GM23338 (cell line): Measurements from ENCODE around the gene GBP2. TPM values are rescaled to one million over a fixed set of nuclear protein-coding genes. Genes with fewer than 3 reads are reported as not detected.

Source experiments
- ATAC-seq: fragments of 200-7000 bp; cut with Tn5 transposase; 3 replicates; pipeline ENCODE4 v1.9.1; 2020
- DNase-seq: peaks from one replicate; pipeline ENCODE4 v3.0.0-alpha.2; 2015; ENCODE audit warnings: low spot score
- H2AFZ ChIP-seq: fragments of 200-600 bp; sonication (generic); 2 replicates; pipeline ENCODE4 v1.8.0; 2016; ENCODE audit warnings: antibody characterized with exemption, mild to moderate bottlenecking, moderate library complexity
- H3F3A ChIP-seq: fragments of 200-600 bp; sonication (generic); replicated peaks from 2 replicates; pipeline ENCODE4 v1.8.0; 2017; ENCODE audit warnings: antibody characterized with exemption, mixed run types, low read depth
- H3K27ac ChIP-seq: fragments of 200-600 bp; sonication (generic); 2 replicates; pipeline ENCODE4 v1.6.1; 2016; ENCODE audit warnings: low read depth
- H3K27me3 ChIP-seq: fragments of 200-600 bp; sonication (generic); 2 replicates; pipeline ENCODE4 v1.8.0; 2016; ENCODE audit warnings: mild to moderate bottlenecking, mixed run types, moderate library complexity; ENCODE audit not compliant: insufficient read depth
- H3K36me3 ChIP-seq: fragments of 200-600 bp; sonication (generic); 2 replicates; pipeline ENCODE4 v1.8.0; 2016; ENCODE audit warnings: mild to moderate bottlenecking; ENCODE audit not compliant: insufficient read depth
- H3K4me1 ChIP-seq: fragments of 200-600 bp; sonication (generic); 2 replicates; pipeline ENCODE4 v1.8.0; 2016; ENCODE audit warnings: mild to moderate bottlenecking, moderate library complexity; ENCODE audit not compliant: insufficient read depth
- H3K4me2 ChIP-seq: fragments of 200-600 bp; sonication (generic); 2 replicates; pipeline ENCODE4 v1.7.1; 2017; ENCODE audit warnings: mixed run types
- H3K4me3 ChIP-seq: fragments of 200-600 bp; sonication (generic); 2 replicates; pipeline ENCODE4 v1.6.1; 2016; ENCODE audit warnings: mixed run types
- H3K79me2 ChIP-seq: fragments of 200-600 bp; sonication (generic); replicated peaks from 2 replicates; pipeline ENCODE4 v1.8.0; 2017; ENCODE audit warnings: mild to moderate bottlenecking; ENCODE audit not compliant: insufficient read depth
- H3K9me2 ChIP-seq: fragments of 200-600 bp; sonication (generic); 2 replicates; pipeline ENCODE4 v1.8.0; 2017; ENCODE audit not compliant: insufficient read depth
- H4K20me1 ChIP-seq: fragments of 200-600 bp; sonication (generic); replicated peaks from 2 replicates; pipeline ENCODE4 v1.8.0; 2017; ENCODE audit warnings: mild to moderate bottlenecking; ENCODE audit not compliant: insufficient read depth
- H3K27ac Mint-ChIP-seq: 2 replicates; pipeline ENCODE4 v1.8.0; 2020; ENCODE audit warnings: inconsistent platforms, mild to moderate bottlenecking, moderate library complexity, mixed read lengths
- H3K27me3 Mint-ChIP-seq: 3 replicates; pipeline ENCODE4 v1.8.0; 2022; ENCODE audit warnings: low read depth, mild to moderate bottlenecking, moderate library complexity, mixed read lengths, inconsistent platforms; ENCODE audit not compliant: insufficient read depth, poor library complexity
- H3K36me3 Mint-ChIP-seq: 3 replicates; pipeline ENCODE4 v1.8.0; 2021; ENCODE audit warnings: low read depth, mild to moderate bottlenecking, inconsistent platforms, moderate library complexity, mixed read lengths
- H3K4me1 Mint-ChIP-seq: 3 replicates; pipeline ENCODE4 v1.8.0; 2020; ENCODE audit warnings: mild to moderate bottlenecking, inconsistent platforms, mixed read lengths
- H3K4me3 Mint-ChIP-seq: 3 replicates; pipeline ENCODE4 v1.8.0; 2021; ENCODE audit warnings: moderate library complexity, mild to moderate bottlenecking, inconsistent platforms, mixed read lengths
- H3K9me3 Mint-ChIP-seq: 3 replicates; pipeline ENCODE4 v1.8.0; 2020; ENCODE audit warnings: moderate library complexity, mild to moderate bottlenecking, inconsistent platforms, mixed read lengths
- CREB1 ChIP-seq: fragments of 250-450 bp; sonication (Bioruptor Pico); IDR thresholded peaks from 2 replicates; pipeline ENCODE4 v1.5.0; 2020; ENCODE audit warnings: low read depth, mild to moderate bottlenecking, moderate library complexity
- EZH2 ChIP-seq: fragments of 200-600 bp; sonication (generic); IDR thresholded peaks from one replicate; pipeline ENCODE4 v1.8.0; 2017; ENCODE audit warnings: antibody characterized with exemption, mild to moderate bottlenecking, low read depth; ENCODE audit not compliant: unreplicated experiment
- EZH2phosphoT487 ChIP-seq: fragments of 200-600 bp; sonication (generic); IDR thresholded peaks from one replicate; pipeline ENCODE4 v1.8.1; 2018; ENCODE audit warnings: antibody characterized with exemption; ENCODE audit not compliant: unreplicated experiment
- JUNB ChIP-seq: IDR thresholded peaks from one replicate; pipeline ENCODE4 v1.6.1; 2016; ENCODE audit warnings: antibody characterized with exemption; ENCODE audit not compliant: unreplicated experiment
- NANOG ChIP-seq: IDR thresholded peaks from 2 replicates; pipeline ENCODE4 v1.6.1; 2016; ENCODE audit warnings: antibody characterized with exemption, borderline replicate concordance
- POLR2AphosphoS5 ChIP-seq: IDR thresholded peaks from 2 replicates; pipeline ENCODE4 v1.6.1; 2016; ENCODE audit warnings: antibody characterized with exemption, low read depth
- STAT1 ChIP-seq: IDR thresholded peaks from one replicate; pipeline ENCODE4 v1.6.1; 2016; ENCODE audit warnings: antibody characterized with exemption; ENCODE audit not compliant: unreplicated experiment
- ZNF114 ChIP-seq: fragments of 250-450 bp; sonication (Bioruptor Pico); IDR thresholded peaks from 2 replicates; pipeline ENCODE4 v1.5.0; 2020; ENCODE audit warnings: mild to moderate bottlenecking, moderate library complexity
- ZNF331 ChIP-seq: fragments of 250-450 bp; sonication (Bioruptor Pico); IDR thresholded peaks from 2 replicates; pipeline ENCODE4 v1.5.0; 2020; ENCODE audit warnings: low read depth, mild to moderate bottlenecking, moderate library complexity
- polyA plus RNA-seq: library from polyadenylated mRNA; unstranded; fragments of >200 nt; fragmentation: Nextera tagmentation; extraction: Ambion mirVana; gene quantifications from 2 replicates; pipeline ENCODE4 v1.2.1, GENCODE V29; 2016
- total RNA-seq: library from RNA; depleted of rRNA; stranded (reverse); fragments of >200 nt; shearing (Covaris generic); gene quantifications from 2 replicates; pipeline ENCODE4 v1.2.3, GENCODE V29; 2014
- TF ChIP-seq, protein P1 (sequence below): IDR thresholded peaks from 2 replicates; pipeline ENCODE4 v1.6.1; 2016; ENCODE audit warnings: antibody characterized with exemption
- TF ChIP-seq, protein P2 (sequence below), 2 experiments: fragments of 200-600 bp in 1 of 2; sonication (generic) in 1 of 2; conservative IDR thresholded peaks; 2 replicates each; pipeline versions ENCODE4 v1.5.1 to v1.6.1; 2016 to 2017; ENCODE audit warnings: antibody characterized with exemption in 2 of 2, low read depth in 2 of 2, mild to moderate bottlenecking in 2 of 2, moderate library complexity in 1 of 2
- TF ChIP-seq, protein P3 (sequence below): IDR thresholded peaks from one replicate; pipeline ENCODE4 v1.6.1; 2018; ENCODE audit warnings: antibody characterized with exemption; ENCODE audit not compliant: unreplicated experiment
- TF ChIP-seq, protein P4 (sequence below): fragments of 250-450 bp; sonication (Bioruptor Pico); IDR thresholded peaks from 2 replicates; pipeline ENCODE4 v1.5.0; 2020; ENCODE audit warnings: mild to moderate bottlenecking, moderate library complexity

GBP2 gene
- total and polyA plus RNA-seq, 2 experiments from 2014 or later = not detected

DNA sequence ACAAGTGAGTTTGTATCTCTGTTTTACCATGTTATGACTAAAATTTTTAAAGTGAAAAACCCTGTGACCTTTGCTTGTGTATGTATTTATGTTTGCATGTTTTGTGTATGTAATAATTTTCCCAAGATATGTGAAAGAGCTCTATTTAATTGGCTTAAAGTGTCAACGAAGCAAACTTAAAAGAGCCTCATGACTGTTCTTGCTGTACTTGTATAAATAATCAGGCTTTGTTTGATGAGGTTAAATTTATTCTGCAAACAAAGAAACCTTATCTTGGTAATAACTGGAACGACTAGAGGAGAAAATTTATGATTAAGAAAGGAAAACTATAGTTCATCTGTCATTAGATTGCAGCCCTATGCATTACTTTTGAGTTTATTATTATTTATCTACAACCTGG, 43.3 kb upstream of the GBP2 start:
- H3K4me1 ChIP-seq = no peaks in the 10 kb centered on the region
- TF ChIP-seq, protein P1, sequence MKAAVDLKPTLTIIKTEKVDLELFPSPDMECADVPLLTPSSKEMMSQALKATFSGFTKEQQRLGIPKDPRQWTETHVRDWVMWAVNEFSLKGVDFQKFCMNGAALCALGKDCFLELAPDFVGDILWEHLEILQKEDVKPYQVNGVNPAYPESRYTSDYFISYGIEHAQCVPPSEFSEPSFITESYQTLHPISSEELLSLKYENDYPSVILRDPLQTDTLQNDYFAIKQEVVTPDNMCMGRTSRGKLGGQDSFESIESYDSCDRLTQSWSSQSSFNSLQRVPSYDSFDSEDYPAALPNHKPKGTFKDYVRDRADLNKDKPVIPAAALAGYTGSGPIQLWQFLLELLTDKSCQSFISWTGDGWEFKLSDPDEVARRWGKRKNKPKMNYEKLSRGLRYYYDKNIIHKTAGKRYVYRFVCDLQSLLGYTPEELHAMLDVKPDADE = no peak
- TF ChIP-seq JUNB = no peak
- TF ChIP-seq EZH2phosphoT487 = no peak
- TF ChIP-seq, protein P2, sequence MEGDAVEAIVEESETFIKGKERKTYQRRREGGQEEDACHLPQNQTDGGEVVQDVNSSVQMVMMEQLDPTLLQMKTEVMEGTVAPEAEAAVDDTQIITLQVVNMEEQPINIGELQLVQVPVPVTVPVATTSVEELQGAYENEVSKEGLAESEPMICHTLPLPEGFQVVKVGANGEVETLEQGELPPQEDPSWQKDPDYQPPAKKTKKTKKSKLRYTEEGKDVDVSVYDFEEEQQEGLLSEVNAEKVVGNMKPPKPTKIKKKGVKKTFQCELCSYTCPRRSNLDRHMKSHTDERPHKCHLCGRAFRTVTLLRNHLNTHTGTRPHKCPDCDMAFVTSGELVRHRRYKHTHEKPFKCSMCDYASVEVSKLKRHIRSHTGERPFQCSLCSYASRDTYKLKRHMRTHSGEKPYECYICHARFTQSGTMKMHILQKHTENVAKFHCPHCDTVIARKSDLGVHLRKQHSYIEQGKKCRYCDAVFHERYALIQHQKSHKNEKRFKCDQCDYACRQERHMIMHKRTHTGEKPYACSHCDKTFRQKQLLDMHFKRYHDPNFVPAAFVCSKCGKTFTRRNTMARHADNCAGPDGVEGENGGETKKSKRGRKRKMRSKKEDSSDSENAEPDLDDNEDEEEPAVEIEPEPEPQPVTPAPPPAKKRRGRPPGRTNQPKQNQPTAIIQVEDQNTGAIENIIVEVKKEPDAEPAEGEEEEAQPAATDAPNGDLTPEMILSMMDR (conservative IDR thresholded peaks at IDR 0.05; ENCODE audit: low read depth in 2 of 2) = no peak
- no peak for TF ChIP-seq ZNF331 (CRISPR knock-in tag)
- TF ChIP-seq CREB1 (CRISPR knock-in tag) = no peak
- TF ChIP-seq, protein P3, sequence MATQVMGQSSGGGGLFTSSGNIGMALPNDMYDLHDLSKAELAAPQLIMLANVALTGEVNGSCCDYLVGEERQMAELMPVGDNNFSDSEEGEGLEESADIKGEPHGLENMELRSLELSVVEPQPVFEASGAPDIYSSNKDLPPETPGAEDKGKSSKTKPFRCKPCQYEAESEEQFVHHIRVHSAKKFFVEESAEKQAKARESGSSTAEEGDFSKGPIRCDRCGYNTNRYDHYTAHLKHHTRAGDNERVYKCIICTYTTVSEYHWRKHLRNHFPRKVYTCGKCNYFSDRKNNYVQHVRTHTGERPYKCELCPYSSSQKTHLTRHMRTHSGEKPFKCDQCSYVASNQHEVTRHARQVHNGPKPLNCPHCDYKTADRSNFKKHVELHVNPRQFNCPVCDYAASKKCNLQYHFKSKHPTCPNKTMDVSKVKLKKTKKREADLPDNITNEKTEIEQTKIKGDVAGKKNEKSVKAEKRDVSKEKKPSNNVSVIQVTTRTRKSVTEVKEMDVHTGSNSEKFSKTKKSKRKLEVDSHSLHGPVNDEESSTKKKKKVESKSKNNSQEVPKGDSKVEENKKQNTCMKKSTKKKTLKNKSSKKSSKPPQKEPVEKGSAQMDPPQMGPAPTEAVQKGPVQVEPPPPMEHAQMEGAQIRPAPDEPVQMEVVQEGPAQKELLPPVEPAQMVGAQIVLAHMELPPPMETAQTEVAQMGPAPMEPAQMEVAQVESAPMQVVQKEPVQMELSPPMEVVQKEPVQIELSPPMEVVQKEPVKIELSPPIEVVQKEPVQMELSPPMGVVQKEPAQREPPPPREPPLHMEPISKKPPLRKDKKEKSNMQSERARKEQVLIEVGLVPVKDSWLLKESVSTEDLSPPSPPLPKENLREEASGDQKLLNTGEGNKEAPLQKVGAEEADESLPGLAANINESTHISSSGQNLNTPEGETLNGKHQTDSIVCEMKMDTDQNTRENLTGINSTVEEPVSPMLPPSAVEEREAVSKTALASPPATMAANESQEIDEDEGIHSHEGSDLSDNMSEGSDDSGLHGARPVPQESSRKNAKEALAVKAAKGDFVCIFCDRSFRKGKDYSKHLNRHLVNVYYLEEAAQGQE = no peak
- TF ChIP-seq STAT1 = no peak
- TF ChIP-seq NANOG = no peak
- no peak for TF ChIP-seq POLR2AphosphoS5
- TF ChIP-seq, protein P4, sequence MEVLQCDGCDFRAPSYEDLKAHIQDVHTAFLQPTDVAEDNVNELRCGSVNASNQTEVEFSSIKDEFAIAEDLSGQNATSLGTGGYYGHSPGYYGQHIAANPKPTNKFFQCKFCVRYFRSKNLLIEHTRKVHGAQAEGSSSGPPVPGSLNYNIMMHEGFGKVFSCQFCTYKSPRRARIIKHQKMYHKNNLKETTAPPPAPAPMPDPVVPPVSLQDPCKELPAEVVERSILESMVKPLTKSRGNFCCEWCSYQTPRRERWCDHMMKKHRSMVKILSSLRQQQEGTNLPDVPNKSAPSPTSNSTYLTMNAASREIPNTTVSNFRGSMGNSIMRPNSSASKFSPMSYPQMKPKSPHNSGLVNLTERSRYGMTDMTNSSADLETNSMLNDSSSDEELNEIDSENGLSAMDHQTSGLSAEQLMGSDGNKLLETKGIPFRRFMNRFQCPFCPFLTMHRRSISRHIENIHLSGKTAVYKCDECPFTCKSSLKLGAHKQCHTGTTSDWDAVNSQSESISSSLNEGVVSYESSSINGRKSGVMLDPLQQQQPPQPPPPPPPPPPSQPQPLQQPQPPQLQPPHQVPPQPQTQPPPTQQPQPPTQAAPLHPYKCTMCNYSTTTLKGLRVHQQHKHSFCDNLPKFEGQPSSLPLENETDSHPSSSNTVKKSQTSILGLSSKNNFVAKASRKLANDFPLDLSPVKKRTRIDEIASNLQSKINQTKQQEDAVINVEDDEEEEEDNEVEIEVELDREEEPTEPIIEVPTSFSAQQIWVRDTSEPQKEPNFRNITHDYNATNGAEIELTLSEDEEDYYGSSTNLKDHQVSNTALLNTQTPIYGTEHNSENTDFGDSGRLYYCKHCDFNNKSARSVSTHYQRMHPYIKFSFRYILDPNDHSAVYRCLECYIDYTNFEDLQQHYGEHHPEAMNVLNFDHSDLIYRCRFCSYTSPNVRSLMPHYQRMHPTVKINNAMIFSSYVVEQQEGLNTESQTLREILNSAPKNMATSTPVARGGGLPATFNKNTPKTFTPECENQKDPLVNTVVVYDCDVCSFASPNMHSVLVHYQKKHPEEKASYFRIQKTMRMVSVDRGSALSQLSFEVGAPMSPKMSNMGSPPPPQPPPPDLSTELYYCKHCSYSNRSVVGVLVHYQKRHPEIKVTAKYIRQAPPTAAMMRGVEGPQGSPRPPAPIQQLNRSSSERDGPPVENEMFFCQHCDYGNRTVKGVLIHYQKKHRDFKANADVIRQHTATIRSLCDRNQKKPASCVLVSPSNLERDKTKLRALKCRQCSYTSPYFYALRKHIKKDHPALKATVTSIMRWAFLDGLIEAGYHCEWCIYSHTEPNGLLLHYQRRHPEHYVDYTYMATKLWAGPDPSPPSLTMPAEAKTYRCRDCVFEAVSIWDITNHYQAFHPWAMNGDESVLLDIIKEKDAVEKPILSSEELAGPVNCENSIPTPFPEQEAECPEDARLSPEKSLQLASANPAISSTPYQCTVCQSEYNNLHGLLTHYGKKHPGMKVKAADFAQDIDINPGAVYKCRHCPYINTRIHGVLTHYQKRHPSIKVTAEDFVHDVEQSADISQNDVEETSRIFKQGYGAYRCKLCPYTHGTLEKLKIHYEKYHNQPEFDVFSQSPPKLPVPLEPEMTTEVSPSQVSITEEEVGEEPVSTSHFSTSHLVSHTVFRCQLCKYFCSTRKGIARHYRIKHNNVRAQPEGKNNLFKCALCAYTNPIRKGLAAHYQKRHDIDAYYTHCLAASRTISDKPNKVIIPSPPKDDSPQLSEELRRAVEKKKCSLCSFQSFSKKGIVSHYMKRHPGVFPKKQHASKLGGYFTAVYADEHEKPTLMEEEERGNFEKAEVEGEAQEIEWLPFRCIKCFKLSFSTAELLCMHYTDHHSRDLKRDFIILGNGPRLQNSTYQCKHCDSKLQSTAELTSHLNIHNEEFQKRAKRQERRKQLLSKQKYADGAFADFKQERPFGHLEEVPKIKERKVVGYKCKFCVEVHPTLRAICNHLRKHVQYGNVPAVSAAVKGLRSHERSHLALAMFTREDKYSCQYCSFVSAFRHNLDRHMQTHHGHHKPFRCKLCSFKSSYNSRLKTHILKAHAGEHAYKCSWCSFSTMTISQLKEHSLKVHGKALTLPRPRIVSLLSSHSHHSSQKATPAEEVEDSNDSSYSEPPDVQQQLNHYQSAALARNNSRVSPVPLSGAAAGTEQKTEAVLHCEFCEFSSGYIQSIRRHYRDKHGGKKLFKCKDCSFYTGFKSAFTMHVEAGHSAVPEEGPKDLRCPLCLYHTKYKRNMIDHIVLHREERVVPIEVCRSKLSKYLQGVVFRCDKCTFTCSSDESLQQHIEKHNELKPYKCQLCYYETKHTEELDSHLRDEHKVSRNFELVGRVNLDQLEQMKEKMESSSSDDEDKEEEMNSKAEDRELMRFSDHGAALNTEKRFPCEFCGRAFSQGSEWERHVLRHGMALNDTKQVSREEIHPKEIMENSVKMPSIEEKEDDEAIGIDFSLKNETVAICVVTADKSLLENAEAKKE (CRISPR knock-in tag) = no peak
- no peak for TF ChIP-seq ZNF114
- no peak for TF ChIP-seq EZH2

More for the DNA sequence above, 43.3 kb upstream of the GBP2 start:
- no peak overlapping the region for H3K4me2 ChIP-seq
- no peaks in the 10 kb centered on the region for H4K20me1 ChIP-seq
- no peak for DNase-seq
- no peaks in the 10 kb centered on the region for H3F3A ChIP-seq
- Mint-ChIP-seq H3K4me3 (no peak overlapping the region), H3K27me3 (no peaks in the 10 kb centered on the region), H3K4me1 (no peaks in the 10 kb centered on the region), H3K9me3 (no peaks in the 10 kb centered on the region), H3K27ac (no peak overlapping the region), H3K36me3 (no peaks in the 10 kb centered on the region)
- 0 out of 2 replicates have a peak, but pooled peaks cover 4% of the 10 kb centered on the region for H3K9me2 ChIP-seq
- no peaks in the 10 kb centered on the region for H3K79me2 ChIP-seq
- H3K4me3 ChIP-seq = no peak overlapping the region
- no peaks in the 10 kb centered on the region for H3K27me3 ChIP-seq
- no peak for ATAC-seq
- no peaks in the 10 kb centered on the region for H3K36me3 ChIP-seq
- H3K27ac ChIP-seq = no peak overlapping the region
- no peak overlapping the region for H2AFZ ChIP-seq
